ENCODE results near the gene AP2B1. TPM values are rescaled to one million over a fixed set of nuclear protein-coding genes. Genes with fewer than 3 reads are reported as not detected.
"Not testable (repeated sequence)": the region's sequence is repeated elsewhere in the genome, so short reads cannot be mapped to it uniquely, and the experiment has no call there.

Gene AP2B1
- total RNA-seq, 4 donors from 2014 or later, result 32.2 to 102 (median 60.1) TPM

DNA sequence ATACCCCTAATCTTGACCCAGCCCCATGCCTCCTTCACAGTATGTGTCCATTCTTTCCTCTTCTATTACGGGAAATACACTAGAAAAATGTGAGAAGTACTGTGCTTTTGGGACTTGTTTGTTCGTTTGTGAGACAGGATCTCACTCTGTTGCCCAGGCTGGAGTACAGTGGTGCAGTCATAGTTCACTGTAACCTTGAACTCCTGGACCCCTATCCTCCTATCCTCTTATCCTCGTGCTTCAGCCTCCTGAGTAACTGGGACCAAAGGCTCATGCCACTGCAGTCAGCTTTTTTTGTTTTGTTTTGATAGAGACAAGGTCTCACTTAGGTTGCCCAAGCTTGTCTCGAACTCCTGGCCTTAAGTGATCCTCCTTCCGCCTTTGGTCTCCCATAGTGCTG lies 114.4 kb downstream of the AP2B1 start:
- H3K4me3 ChIP-seq, result no peak overlapping the region
- in situ Hi-C loops (cut with MboI; ENCODE audit: low pct_ligation_motif_present in 1 of 4, low pct_unique_long_range_greater_than_20kb in 1 of 4, low sequenced_read_pairs in 3 of 4), result no loop called here
- H3K36me3 ChIP-seq, result peaks cover 0 to 3% (median 0%) of the 10 kb centered on the region in 4 donors
- no peaks in the 10 kb centered on the region for H3K27me3 ChIP-seq
- WGBS, 2 donors (ENCODE audit: low coverage in 1 of 2), result 92 to 93% methylated on average over 5 of the region's 5 CpGs
- DNase-seq, result no peak
- no peak overlapping the region for H3K27ac ChIP-seq
- TF ChIP-seq, protein P1, sequence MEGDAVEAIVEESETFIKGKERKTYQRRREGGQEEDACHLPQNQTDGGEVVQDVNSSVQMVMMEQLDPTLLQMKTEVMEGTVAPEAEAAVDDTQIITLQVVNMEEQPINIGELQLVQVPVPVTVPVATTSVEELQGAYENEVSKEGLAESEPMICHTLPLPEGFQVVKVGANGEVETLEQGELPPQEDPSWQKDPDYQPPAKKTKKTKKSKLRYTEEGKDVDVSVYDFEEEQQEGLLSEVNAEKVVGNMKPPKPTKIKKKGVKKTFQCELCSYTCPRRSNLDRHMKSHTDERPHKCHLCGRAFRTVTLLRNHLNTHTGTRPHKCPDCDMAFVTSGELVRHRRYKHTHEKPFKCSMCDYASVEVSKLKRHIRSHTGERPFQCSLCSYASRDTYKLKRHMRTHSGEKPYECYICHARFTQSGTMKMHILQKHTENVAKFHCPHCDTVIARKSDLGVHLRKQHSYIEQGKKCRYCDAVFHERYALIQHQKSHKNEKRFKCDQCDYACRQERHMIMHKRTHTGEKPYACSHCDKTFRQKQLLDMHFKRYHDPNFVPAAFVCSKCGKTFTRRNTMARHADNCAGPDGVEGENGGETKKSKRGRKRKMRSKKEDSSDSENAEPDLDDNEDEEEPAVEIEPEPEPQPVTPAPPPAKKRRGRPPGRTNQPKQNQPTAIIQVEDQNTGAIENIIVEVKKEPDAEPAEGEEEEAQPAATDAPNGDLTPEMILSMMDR (IDR thresholded peaks at IDR 0.05), result no peak
- no peak for TF ChIP-seq POLR2AphosphoS5 (IDR thresholded peaks at IDR 0.05)
- no peak for TF ChIP-seq EP300 (IDR thresholded peaks at IDR 0.05; ENCODE audit: low read depth)
- no peak for TF ChIP-seq POLR2A (IDR thresholded peaks at IDR 0.05)
- intact Hi-C loops (cut with DNase I; ENCODE audit: low total_unique reads), result no loop called here
- no peaks in the 10 kb centered on the region for H3K9me3 ChIP-seq
- no peaks in the 10 kb centered on the region for H3K4me1 ChIP-seq

DNA sequence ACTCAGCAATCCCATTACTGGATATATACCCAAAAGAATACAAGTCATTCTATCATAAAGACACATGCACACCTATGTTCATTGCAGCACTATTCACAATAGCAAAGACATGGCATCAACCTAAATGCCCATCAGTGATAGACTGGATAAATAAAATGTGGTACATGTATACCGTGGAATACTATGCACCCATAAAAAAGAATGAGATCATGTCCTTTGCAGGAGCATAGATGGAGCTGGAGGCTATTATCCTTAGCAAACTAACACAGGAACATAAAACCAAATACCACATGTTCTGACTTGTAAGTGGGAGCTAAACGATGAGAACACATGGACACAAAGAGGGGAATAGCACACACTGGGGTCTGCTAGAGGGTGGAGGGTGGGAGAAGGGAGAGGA lies 116.2 kb downstream of the AP2B1 start:
- DNase-seq; H3K27ac ChIP-seq; in situ Hi-C loops (cut with MboI; ENCODE audit: low pct_ligation_motif_present in 1 of 4, low pct_unique_long_range_greater_than_20kb in 1 of 4, low sequenced_read_pairs in 3 of 4); H3K4me1 ChIP-seq; intact Hi-C loops (cut with DNase I; ENCODE audit: low total_unique reads); H3K9me3 ChIP-seq; H3K27me3 ChIP-seq; H3K4me3 ChIP-seq; H3K36me3 ChIP-seq: not testable (repeated sequence)
- 94 to 97% methylated on average over 2 of the region's 2 CpGs for WGBS, 2 donors (ENCODE audit: low coverage in 1 of 2)

- DNase-seq, result no peak
- intact Hi-C loops (cut with DNase I; ENCODE audit: low total_unique reads), result no loop called here
- 91 to 100% methylated on average over 1 of the region's 1 CpG for WGBS, 2 donors (ENCODE audit: low coverage in 1 of 2)
- H3K36me3 ChIP-seq, result peaks cover 0 to 9% (median 2%) of the 10 kb centered on the region in 4 donors
- TF ChIP-seq POLR2A (IDR thresholded peaks at IDR 0.05) (no peak), POLR2AphosphoS5 (IDR thresholded peaks at IDR 0.05) (no peak), EP300 (IDR thresholded peaks at IDR 0.05; ENCODE audit: low read depth) (no peak)
- TF ChIP-seq, protein P1 (IDR thresholded peaks at IDR 0.05), result no peak
- H3K4me3 ChIP-seq, result no peak overlapping the region
- H3K9me3 ChIP-seq, result no peaks in the 10 kb centered on the region
- H3K27ac ChIP-seq, result no peak overlapping the region
- no peaks in the 10 kb centered on the region for H3K4me1 ChIP-seq
- in situ Hi-C loops (cut with MboI; ENCODE audit: low pct_ligation_motif_present in 1 of 4, low pct_unique_long_range_greater_than_20kb in 1 of 4, low sequenced_read_pairs in 3 of 4), result no loop called here
- no peaks in the 10 kb centered on the region for H3K27me3 ChIP-seq
These were observed 118.1 kb downstream of the AP2B1 start for GRCh38 chr17:35705230-35705629.

DNA sequence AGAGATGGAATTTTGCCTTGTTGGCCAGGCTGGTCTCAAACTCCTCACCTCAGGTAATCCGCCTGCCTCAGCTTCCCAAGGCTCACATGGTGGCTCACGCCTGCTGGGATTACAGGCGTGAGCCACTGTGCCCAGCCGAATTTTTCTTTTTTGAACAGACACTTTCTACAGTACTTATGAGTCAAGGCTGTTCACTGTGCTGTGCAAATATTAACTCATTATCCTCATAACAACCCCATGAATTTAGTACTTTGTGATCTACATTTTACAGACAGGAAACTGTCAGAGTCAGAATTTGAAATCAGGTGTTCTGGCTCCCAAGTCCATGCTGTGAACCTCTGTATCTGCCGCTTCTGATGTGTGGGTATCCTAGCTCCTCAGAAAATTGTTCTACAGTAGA lies 118.6 kb downstream of the AP2B1 start:
- DNase-seq, result no peak
- 70% methylated on average over 5 of the region's 5 CpGs; no CpG with 5 or more reads in 1 of the 2 donors for WGBS, 2 donors (ENCODE audit: low coverage in 1 of 2)
- Histone ChIP-seq H3K27ac (no peak overlapping the region), H3K9me3 (no peaks in the 10 kb centered on the region), H3K4me1 (no peaks in the 10 kb centered on the region), H3K4me3 (no peak overlapping the region), H3K36me3 (peaks cover 0 to 13% (median 4%) of the 10 kb centered on the region in 4 donors), H3K27me3 (no peaks in the 10 kb centered on the region)
- in situ Hi-C loops (cut with MboI; ENCODE audit: low pct_ligation_motif_present in 1 of 4, low pct_unique_long_range_greater_than_20kb in 1 of 4, low sequenced_read_pairs in 3 of 4) (no loop called here), intact Hi-C loops (cut with DNase I; ENCODE audit: low total_unique reads) (no loop called here)
- TF ChIP-seq EP300 (IDR thresholded peaks at IDR 0.05; ENCODE audit: low read depth) (no peak), POLR2A (IDR thresholded peaks at IDR 0.05) (no peak), POLR2AphosphoS5 (IDR thresholded peaks at IDR 0.05) (no peak)
- TF ChIP-seq, protein P1 (IDR thresholded peaks at IDR 0.05), result no peak

DNA sequence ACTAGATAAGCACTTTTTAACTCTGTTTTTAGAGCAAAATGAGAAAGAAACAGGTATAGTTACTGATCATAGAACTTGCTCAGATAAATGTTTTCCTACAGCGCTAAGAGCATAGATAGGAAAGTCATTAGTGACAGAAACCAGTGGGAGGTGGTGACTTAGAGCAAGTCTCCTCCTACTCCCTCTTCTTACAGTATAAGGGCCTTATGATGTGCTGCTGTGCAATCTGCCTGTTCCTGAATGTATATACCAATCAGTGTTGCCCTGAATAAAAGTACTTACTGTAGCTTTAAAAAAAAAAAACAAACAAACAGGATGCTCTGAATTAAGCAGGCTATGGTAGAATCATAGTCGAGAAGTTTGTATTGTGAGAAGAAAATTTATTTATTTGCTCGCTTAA lies 121.0 kb downstream of the AP2B1 start:
- intact Hi-C loops (cut with DNase I; ENCODE audit: low total_unique reads), result no loop called here
- no peak for TF ChIP-seq POLR2AphosphoS5 (IDR thresholded peaks at IDR 0.05)
- TF ChIP-seq, protein P1 (IDR thresholded peaks at IDR 0.05), result no peak
- no peak for TF ChIP-seq POLR2A (IDR thresholded peaks at IDR 0.05)
- TF ChIP-seq EP300 (IDR thresholded peaks at IDR 0.05; ENCODE audit: low read depth), result no peak
- 68 to 86% methylated on average over 2 to 3 of the region's 3 CpGs for WGBS, 2 donors (ENCODE audit: low coverage in 1 of 2)
- H3K9me3 ChIP-seq, result no peaks in the 10 kb centered on the region
- H3K27ac ChIP-seq, result no peak overlapping the region
- no peak overlapping the region for H3K4me3 ChIP-seq
- peaks cover 0 to 5% (median 0%) of the 10 kb centered on the region in 4 donors for H3K4me1 ChIP-seq
- peaks cover 0 to 25% (median 9%) of the 10 kb centered on the region in 4 donors for H3K36me3 ChIP-seq
- no peaks in the 10 kb centered on the region for H3K27me3 ChIP-seq
- in situ Hi-C loops (cut with MboI; ENCODE audit: low pct_ligation_motif_present in 1 of 4, low pct_unique_long_range_greater_than_20kb in 1 of 4, low sequenced_read_pairs in 3 of 4), result no loop called here
- no peak for DNase-seq

Measured in transverse colon (tissue), 4 donors.